ENCODE results near the gene CLEC20A. TPM values are rescaled to one million over a fixed set of nuclear protein-coding genes. Genes with fewer than 3 reads are reported as not detected.

The CLEC20A gene
- total RNA-seq, 1 donor from 2014 or later = not detected

DNA sequence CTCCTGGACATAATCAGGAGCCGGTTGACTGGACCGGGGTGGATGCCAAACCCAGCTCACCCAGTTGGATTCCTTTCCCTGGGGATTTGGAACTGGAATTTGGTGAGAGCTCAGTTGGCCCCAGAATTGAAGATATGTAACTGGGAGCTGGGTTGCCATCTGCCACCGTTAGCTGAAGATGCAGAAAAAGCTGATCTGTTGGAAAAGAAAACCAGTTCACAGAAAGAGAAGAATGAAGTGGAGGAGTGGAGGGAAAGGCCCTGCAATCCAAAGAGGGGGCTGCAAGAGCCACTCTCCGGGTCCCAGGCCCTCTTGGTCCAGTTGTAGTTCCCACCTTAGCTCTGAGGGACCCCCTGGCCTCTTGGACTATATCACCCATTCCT is 32.2 kb upstream of the CLEC20A start:
- Histone ChIP-seq H3K4me3 (no peak overlapping the region), H3K4me1 (peaks cover 9% of the 10 kb centered on the region), H3K27me3 (ENCODE audit: low read depth) (no peaks in the 10 kb centered on the region), H3K9me3 (replicated peaks) (peaks cover 4% of the 10 kb centered on the region), H3K36me3 (no peaks in the 10 kb centered on the region), H3K27ac (replicated peaks) (no peak overlapping the region)
- intact Hi-C loops (cut with micrococcal nuclease) = no loop called here
- TF ChIP-seq, protein P1, sequence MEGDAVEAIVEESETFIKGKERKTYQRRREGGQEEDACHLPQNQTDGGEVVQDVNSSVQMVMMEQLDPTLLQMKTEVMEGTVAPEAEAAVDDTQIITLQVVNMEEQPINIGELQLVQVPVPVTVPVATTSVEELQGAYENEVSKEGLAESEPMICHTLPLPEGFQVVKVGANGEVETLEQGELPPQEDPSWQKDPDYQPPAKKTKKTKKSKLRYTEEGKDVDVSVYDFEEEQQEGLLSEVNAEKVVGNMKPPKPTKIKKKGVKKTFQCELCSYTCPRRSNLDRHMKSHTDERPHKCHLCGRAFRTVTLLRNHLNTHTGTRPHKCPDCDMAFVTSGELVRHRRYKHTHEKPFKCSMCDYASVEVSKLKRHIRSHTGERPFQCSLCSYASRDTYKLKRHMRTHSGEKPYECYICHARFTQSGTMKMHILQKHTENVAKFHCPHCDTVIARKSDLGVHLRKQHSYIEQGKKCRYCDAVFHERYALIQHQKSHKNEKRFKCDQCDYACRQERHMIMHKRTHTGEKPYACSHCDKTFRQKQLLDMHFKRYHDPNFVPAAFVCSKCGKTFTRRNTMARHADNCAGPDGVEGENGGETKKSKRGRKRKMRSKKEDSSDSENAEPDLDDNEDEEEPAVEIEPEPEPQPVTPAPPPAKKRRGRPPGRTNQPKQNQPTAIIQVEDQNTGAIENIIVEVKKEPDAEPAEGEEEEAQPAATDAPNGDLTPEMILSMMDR (IDR thresholded peaks at IDR 0.05; ENCODE audit: borderline replicate concordance) = no peak
- DNase-seq = no peak

DNA sequence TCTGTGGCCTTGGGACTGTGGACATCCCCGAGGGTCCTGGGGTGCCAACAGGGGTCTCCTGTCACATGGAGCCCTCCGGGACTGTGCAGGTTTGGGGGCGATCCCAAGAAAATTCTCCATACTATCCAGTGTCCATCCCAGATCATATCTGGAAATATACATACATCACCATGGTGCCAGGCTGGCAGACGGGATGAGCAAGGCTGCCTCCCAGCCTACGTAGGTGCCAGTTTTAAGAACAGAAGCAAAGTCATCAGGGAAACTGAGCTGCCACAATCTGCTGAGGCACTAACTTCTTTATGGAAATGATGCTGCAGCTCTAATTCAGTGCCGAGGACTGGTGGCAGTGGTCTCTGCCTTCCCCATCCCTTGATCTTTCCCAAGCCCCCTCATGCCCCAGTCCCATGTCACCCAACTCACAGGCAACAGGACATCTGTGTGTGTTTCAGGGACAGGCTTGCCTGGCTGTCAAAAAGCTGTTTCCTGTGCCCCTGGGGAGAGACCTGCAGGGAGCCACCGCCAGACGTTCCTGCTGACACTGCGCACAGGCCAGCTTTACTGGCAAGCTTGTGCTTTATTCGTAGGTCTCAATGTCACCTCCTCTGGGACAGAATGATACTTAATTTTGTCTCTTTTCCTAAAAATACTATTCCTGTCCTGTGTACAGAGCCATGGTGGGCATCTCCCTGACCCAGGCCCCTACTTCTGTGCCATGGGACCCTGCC is 31.6 kb upstream of the CLEC20A start:
- intact Hi-C loops (cut with micrococcal nuclease) = no loop called here
- Histone ChIP-seq H3K4me1 (peaks cover 9% of the 10 kb centered on the region), H3K27me3 (ENCODE audit: low read depth) (no peaks in the 10 kb centered on the region), H3K36me3 (no peaks in the 10 kb centered on the region), H3K9me3 (replicated peaks) (peaks cover 4% of the 10 kb centered on the region), H3K27ac (replicated peaks) (no peak overlapping the region), H3K4me3 (no peak overlapping the region)
- TF ChIP-seq, protein P1 (IDR thresholded peaks at IDR 0.05; ENCODE audit: borderline replicate concordance) = no peak
- no peak for DNase-seq

DNA sequence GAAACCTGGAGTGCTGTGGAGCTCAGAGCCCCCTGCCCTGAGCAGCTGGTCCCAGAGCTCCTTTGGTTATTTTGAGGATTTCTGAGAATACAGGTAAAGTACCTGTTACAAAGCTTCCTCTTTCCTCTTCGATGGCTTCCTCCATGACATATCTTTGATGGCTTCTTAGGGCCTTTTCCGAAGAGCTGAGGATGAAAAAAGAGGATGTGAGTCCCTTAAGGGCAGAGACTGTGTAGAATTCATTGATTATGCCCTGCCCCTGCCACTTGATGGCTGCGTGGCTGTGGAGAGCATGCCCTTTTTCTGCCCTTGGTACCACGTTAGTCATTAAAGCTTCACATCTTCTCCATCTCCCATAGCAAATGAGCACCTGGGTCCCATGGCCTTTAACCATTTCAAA is 30.4 kb upstream of the CLEC20A start:
- Histone ChIP-seq H3K9me3 (replicated peaks) (peaks cover 4% of the 10 kb centered on the region), H3K36me3 (no peaks in the 10 kb centered on the region), H3K4me3 (no peak overlapping the region), H3K4me1 (peaks cover 4% of the 10 kb centered on the region), H3K27ac (replicated peaks) (no peak overlapping the region), H3K27me3 (ENCODE audit: low read depth) (no peaks in the 10 kb centered on the region)
- DNase-seq = no peak
- TF ChIP-seq, protein P1 (IDR thresholded peaks at IDR 0.05; ENCODE audit: borderline replicate concordance) = no peak
- intact Hi-C loops (cut with micrococcal nuclease) = no loop called here

DNA sequence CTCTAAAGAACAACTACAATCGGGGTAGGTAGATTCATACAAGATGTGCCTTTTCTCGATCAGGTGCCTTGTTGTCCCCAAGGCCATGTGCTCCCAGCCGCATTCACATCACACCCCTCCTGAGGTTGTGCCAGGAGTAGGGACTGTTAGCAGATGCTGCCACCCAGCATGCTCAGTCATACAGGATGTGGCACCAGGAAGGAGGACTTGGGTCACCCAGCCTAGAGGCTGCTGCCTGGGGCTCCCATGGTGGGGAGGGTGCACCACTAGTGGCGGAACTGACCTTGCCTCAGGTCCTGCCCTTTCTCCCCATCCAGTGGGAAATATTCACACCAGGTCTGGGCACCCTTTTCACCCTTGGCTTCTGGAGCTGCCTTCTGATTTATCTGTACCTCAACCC is 24.5 kb upstream of the CLEC20A start:
- TF ChIP-seq, protein P1 (IDR thresholded peaks at IDR 0.05; ENCODE audit: borderline replicate concordance) = no peak
- Histone ChIP-seq H3K36me3 (no peaks in the 10 kb centered on the region), H3K27me3 (ENCODE audit: low read depth) (no peaks in the 10 kb centered on the region), H3K27ac (replicated peaks) (no peak overlapping the region), H3K4me1 (no peaks in the 10 kb centered on the region), H3K9me3 (replicated peaks) (peaks cover 4% of the 10 kb centered on the region), H3K4me3 (no peak overlapping the region)
- intact Hi-C loops (cut with micrococcal nuclease) = no loop called here
- DNase-seq = no peak

DNA sequence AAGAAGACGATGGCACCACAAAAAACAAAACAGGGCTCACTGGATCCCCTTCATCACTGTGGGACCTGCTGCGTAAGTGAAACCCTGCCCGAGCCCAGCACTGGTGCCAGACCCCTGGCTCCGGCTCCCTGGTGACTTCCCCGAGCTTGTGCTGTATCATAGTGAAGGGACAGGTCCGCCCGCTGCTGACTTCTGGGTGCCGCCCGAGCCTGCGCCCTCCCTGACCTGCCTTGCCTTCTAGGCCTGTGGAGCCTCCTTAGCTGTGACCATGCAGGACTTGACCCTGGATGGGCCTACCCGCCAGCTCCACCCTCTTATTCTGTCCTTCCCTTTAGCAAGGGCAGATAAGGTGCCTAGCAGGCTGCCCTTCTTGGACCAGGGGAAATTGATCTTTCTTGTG is 24.0 kb upstream of the CLEC20A start:
- Histone ChIP-seq H3K27me3 (ENCODE audit: low read depth) (no peaks in the 10 kb centered on the region), H3K36me3 (no peaks in the 10 kb centered on the region), H3K4me1 (no peaks in the 10 kb centered on the region), H3K27ac (replicated peaks) (no peak overlapping the region), H3K4me3 (no peak overlapping the region), H3K9me3 (replicated peaks) (peaks cover 4% of the 10 kb centered on the region)
- no peak for DNase-seq
- TF ChIP-seq, protein P1 (IDR thresholded peaks at IDR 0.05; ENCODE audit: borderline replicate concordance) = no peak
- intact Hi-C loops (cut with micrococcal nuclease) = no loop called here
